ES-I3 (cell line): ENCODE data around the gene SPATA2L.

Experiments used
- H3K36me3 ChIP-seq: 2 replicates; pipeline ENCODE4 v1.6.1; 2013; ENCODE audit warnings: mild to moderate bottlenecking, low read length, control low read depth, moderate library complexity; ENCODE audit not compliant: insufficient read depth
- H3K4me1 ChIP-seq: 2 replicates; pipeline ENCODE4 v1.6.1; 2013; ENCODE audit warnings: mild to moderate bottlenecking, control low read depth, low read length; ENCODE audit not compliant: insufficient read depth
- H3K9ac ChIP-seq: 2 replicates; pipeline ENCODE4 v1.6.1; 2013; ENCODE audit warnings: low read depth, mild to moderate bottlenecking, low read length, moderate library complexity
- H3K9me3 ChIP-seq: 2 replicates; pipeline ENCODE4 v1.6.1; 2013; ENCODE audit warnings: mild to moderate bottlenecking, low read length, moderate library complexity; ENCODE audit not compliant: control insufficient read depth, insufficient read depth

Gene SPATA2L

DNA sequence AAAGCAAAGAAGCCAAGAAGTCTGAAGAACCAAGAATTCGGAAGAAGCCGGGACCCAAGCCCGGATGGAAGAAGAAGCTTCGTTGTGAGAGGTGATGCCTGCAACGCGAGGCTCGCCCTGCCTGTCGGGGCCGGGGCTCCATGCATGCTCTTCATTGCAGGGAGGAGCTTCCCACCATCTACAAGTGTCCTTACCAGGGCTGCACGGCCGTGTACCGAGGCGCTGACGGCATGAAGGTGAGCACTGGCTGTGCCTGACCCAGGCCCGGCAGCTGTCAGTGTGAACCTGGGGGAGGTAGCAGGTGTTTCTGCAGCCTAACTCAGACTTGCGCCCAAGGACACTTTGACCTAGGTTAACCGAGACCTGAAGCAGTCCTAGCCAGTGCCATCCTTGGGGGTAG, 31.8 kb upstream of the SPATA2L start:
- no peak overlapping the region for H3K9ac ChIP-seq
- H3K9me3 ChIP-seq: no peaks in the 10 kb centered on the region
- H3K4me1 ChIP-seq: peaks cover 4% of the 10 kb centered on the region; the same call in 1 of the 2 replicates
- H3K36me3 ChIP-seq: peaks cover 17% of the 10 kb centered on the region; the same call in 1 of the 2 replicates

DNA sequence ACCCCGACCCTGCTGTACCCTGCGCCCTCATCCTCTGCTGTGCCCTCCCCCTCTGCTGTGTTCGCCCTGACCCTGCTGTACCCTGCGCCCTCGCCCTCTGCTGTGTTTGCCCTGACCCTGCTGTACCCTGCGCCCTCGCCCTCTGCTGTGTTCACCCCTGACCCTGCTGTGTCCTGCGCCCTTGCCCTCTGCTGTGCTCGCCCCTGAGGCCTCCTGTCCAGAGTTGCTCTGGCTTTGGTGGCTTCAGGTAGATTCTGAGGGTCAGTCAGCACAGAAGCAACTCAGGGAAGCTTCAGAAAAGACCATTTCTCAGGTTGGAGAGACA, 31.4 kb upstream of the SPATA2L start:
- Histone ChIP-seq H3K36me3 (peaks cover 19% of the 10 kb centered on the region; the same call in 1 of the 2 replicates), H3K4me1 (peaks cover 4% of the 10 kb centered on the region; the same call in 1 of the 2 replicates), H3K9ac (no peak overlapping the region), H3K9me3 (no peaks in the 10 kb centered on the region)

DNA sequence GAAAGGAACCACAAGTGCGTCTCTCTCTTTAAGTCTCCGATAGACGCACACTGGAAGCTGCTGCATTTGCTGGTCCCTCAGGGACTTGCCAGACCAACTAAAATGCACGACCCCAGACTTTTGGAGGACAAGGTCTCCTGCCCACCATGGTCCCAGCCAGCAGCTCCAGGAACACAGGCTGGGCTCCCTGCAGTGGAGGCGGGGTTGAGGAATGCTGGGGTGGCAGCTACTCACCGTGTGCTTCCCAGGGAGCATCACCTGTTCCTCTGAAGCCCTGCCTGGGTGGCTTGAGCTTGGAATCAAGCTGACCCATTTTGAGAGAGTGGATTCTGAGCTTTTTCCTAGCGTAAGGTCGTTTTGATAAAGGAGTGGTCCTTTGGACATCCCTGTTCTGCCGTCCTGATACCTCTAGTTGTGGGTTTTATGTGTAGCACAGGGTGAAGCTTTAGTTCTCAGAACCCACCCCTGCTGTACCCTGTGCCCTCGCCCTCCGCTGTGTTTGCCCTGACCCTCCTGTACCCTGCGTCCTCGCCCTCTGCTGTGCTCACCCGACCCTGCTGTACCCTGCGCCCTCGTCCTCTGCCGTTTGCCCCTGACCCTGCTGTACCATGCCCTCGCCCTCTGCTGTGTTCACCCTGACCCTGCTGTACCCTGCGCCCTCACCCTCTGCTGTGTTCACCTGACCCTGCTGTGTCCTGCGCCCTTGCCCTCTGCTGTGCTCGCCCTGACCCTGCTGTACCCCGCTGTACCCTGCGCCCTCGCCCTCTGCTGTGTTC, 30.8 kb upstream of the SPATA2L start:
- Histone ChIP-seq H3K9ac (no peak overlapping the region), H3K9me3 (no peaks in the 10 kb centered on the region), H3K36me3 (peaks cover 14% of the 10 kb centered on the region; the same call in 1 of the 2 replicates), H3K4me1 (peaks cover 4% of the 10 kb centered on the region; the same call in 1 of the 2 replicates)

DNA sequence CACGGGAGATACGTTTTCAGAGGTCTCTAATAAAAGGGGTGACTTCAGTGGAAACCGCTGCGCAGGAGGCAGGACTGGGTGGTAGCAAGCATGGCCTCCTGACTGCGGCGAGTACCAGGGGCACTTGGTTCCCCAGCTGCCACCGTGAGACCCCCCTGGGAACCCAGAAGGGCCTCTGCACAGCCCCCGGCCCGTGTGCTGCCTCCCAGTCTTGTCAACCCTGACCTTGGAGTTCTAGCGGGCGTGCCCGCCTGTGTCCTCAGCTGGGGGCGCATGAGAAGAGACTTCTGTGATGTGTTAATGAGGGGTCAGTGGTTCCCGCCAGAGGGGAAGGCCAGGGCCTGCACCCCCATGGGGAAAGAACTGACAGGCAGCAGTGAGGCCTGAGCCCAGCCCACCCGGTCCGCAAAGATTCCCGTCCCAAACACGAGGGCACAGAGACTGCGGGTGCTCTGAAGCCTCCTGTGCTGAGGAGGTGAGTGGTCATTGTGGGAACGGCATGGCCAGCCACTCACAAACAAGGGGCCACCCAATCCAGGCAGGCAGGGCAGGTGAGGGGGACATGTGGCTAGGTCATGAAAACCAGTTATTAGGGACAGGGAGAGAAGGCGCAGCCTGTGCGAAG, 29.2 kb upstream of the SPATA2L start:
- Histone ChIP-seq H3K4me1 (peaks cover 4% of the 10 kb centered on the region; the same call in 1 of the 2 replicates), H3K9me3 (no peaks in the 10 kb centered on the region), H3K9ac (no peak overlapping the region), H3K36me3 (peaks cover 11% of the 10 kb centered on the region; the same call in 1 of the 2 replicates)

DNA sequence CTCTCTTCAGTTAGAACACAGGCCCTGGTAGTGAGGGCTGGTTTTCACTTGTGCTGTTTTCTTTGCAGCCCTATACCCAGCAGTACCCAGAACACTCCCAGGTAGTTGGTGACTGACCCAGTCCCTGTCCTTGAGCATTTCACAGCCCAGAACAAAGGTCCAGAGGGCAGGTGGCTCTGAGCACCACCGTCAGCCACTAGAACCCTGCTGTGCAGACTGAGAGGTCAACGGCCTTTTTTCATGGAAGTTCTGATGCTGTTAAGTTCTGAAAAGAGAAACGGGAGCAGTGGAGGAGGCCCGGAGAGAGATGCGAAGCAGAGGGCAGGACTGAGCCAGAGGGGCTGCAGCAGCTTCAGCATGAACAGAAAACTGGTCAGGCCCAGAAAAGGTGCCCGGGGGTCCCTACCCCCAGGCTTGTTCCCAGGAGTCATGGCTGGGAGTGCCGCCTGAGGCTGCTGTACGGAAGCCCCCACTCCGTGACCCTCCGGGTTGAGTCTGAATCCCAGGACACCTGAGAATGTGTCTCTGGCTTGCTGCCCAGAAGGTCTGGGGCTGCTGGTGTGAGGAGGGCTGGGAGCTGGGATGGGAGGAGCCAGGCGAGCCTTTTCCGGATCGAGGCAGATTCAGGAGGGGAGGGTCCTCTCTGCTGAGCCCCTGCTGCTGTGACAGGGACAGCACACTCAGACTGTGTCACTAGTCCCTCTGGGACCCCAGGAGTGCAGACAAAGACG, 28.5 kb upstream of the SPATA2L start:
- Histone ChIP-seq H3K9ac (no peak overlapping the region), H3K4me1 (peaks cover 4% of the 10 kb centered on the region; the same call in 1 of the 2 replicates), H3K36me3 (peaks cover 7% of the 10 kb centered on the region; the same call in 1 of the 2 replicates), H3K9me3 (no peaks in the 10 kb centered on the region)

DNA sequence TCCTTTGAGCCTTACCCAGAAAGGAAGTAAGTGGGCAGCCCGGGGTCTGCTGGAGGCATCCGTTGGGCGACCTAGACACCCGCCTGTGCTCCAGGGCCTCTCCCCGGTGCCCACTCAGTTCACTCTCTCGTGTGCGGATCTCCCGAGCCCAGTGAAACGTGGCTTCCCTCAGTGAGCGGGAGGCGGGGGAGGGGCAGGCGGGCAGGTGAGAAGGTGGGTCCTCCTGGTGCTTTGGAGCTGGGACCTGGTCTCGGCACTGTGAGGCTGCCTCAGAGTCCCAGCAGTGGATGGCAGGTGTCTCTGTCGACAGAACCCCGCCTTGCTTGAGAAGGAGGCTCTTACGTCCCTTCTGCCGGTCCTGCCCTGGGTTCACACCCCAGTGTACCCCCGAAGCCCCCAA, 27.8 kb upstream of the SPATA2L start:
- Histone ChIP-seq H3K9ac (no peak overlapping the region), H3K36me3 (peaks cover 7% of the 10 kb centered on the region; the same call in 1 of the 2 replicates), H3K4me1 (peaks cover 4% of the 10 kb centered on the region; the same call in 1 of the 2 replicates)

DNA sequence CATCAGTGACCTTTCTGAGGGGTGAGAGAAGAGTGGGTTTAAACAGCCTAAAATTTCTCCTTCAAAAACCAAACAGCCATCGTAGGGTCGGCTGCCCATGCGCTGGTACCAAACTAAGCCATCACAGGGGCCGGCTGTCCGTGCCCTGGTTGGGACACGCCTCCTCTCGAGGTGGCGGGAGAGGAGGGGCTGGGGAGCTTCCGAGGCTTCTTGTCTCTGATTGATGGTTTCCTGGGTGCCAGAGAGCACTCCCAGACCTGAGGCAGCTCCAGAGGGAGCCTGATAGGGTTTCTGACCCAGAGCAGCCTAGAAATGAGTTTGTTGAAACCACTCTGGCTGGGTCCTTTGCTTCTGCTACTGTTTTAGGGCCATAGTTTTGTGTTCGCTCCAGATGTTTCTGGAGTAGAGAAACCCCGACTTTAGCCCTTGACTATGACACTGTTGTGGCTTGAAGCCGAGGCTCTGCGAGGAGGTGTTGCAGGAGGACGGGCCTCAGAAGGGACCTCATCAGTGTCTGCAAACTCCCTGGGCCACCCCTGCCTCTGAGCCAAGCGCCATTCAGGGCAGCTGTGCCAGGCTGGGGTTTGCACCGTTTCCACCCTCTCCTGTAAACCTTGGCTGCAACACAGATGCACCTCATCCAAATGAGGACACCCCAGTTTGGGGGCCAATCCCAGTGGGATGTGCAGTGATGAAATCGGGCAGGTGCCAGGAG, 26.1 kb upstream of the SPATA2L start:
- Histone ChIP-seq H3K4me1 (peaks cover 4% of the 10 kb centered on the region; the same call in 1 of the 2 replicates), H3K9ac (no peak overlapping the region), H3K9me3 (no peaks in the 10 kb centered on the region), H3K36me3 (peaks cover 6% of the 10 kb centered on the region; the same call in 1 of the 2 replicates)

More for the DNA sequence above, 27.8 kb upstream of the SPATA2L start:
- H3K9me3 ChIP-seq: no peaks in the 10 kb centered on the region

DNA sequence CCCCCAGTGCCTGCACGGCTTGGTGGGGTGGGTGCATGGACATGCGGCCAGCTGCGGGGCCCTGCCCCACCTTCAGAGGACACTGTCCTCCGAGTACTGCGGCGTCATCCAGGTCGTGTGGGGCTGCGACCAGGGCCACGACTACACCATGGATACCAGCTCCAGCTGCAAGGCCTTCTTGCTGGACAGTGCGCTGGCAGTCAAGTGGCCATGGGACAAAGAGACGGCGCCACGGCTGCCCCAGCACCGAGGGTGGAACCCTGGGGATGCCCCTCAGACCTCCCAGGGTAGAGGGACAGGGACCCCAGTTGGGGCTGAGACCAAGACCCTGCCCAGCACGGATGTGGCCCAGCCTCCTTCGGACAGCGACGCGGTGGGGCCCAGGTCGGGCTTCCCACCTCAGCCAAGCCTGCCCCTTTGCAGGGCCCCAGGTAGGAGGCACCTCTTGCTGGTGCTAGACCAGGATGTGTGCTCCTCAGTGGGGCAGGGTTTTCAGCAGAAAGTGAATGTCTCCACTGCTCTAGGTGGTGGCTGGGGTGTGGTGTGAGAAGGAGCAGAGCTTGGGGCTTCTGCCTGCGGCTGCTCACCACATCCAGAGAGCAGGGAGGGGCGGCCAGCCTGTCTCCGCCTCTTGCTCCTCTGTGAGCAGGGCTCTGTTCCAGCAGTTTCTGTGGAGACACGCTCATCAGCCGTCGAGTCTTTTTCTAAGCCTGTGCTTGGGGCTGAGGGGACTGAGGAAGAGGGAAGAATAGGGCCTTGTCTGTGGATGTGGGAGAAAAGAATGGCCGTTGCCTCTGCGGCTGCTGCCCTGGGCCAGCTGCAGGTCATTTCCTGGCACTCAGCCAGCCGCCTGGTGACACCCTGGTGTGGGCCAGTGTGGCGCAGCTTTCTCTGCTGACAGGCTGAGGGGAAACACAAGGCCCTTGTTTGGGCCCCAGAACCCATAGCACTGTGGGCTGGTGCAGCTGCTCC, 22.1 kb upstream of the SPATA2L start:
- H3K9me3 ChIP-seq: no peaks in the 10 kb centered on the region
- peaks cover 4% of the 10 kb centered on the region; the same call in 1 of the 2 replicates for H3K36me3 ChIP-seq
- no peak overlapping the region for H3K9ac ChIP-seq
- H3K4me1 ChIP-seq: no peaks in the 10 kb centered on the region

DNA sequence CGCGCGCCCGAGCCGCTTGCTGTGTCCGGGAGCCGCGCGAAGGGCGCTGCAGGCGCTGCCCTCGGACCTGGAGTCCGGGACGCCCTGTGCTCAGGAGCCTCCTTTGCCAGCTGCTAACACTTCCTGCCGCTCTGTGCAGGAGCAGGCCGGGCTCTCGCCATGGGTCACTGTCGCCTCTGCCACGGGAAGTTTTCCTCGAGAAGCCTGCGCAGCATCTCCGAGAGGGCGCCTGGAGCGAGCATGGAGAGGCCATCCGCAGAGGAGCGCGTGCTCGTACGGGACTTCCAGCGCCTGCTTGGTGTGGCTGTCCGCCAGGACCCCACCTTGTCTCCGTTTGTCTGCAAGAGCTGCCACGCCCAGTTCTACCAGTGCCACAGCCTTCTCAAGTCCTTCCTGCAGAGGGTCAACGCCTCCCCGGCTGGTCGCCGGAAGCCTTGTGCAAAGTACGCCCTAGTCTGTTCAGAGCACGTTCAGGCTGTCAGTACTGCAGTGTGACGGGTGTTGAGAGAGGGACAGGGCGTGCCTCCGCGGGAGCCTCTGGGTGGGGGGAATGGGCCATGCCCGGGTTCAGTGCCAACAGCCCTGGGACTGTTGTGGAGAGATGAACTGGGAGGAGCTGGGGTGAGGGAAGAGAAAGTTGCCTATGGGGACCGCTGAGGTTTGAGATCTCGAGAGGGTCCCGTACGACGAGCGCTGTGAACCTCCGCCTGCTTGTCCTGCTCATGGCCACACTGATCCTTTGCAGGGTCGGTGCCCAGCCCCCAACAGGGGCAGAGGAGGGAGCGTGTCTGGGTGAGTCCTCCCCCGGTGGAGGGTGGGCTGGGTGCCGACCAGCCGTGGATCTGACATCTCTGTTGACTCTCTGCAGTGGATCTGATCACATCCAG, 21.1 kb upstream of the SPATA2L start:
- Histone ChIP-seq H3K4me1 (no peaks in the 10 kb centered on the region), H3K9me3 (no peaks in the 10 kb centered on the region), H3K36me3 (no peaks in the 10 kb centered on the region), H3K9ac (peak overlapping the region; percentile 81)

DNA sequence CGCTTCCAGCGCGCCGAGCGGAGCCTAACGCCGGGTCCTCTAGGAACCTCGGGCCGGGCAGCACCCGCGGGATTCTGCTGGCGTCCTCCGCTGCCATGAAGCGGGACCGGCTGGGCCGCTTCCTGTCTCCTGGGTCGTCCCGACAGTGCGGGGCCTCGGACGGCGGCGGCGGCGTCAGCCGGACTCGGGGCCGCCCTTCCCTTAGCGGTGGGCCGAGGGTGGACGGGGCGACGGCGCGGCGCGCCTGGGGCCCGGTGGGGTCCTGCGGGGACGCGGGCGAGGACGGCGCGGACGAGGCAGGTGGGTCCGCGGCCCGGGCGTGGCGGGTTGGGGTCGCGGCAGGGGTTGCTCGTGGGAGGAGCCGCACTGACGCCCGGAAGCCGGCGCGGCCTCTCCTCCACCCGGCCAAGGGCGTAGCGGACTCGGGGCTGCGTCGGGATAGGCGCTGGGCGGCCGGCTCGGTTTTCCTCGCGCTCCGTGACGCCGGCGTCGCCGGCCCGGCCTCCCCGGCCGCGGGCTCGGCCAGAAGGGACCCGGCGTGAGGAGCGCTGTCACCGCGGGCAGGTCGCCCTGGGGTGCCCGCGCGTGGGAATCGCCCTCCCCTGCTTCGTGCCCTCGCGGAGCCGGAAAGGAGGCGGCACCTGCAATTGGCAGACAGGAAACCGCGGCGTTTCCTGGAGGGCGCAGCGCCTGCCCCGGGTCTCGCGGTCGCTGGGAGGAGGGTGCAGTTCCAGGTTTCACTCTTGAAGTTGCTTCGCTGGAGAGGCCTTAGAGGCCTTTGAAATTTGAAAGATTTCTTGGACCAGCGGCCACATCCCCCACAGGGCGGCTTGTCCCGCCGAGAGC, 20.3 kb upstream of the SPATA2L start:
- Histone ChIP-seq H3K9me3 (no peaks in the 10 kb centered on the region), H3K9ac (peak overlapping the region; percentile 81), H3K4me1 (no peaks in the 10 kb centered on the region), H3K36me3 (no peaks in the 10 kb centered on the region)

DNA sequence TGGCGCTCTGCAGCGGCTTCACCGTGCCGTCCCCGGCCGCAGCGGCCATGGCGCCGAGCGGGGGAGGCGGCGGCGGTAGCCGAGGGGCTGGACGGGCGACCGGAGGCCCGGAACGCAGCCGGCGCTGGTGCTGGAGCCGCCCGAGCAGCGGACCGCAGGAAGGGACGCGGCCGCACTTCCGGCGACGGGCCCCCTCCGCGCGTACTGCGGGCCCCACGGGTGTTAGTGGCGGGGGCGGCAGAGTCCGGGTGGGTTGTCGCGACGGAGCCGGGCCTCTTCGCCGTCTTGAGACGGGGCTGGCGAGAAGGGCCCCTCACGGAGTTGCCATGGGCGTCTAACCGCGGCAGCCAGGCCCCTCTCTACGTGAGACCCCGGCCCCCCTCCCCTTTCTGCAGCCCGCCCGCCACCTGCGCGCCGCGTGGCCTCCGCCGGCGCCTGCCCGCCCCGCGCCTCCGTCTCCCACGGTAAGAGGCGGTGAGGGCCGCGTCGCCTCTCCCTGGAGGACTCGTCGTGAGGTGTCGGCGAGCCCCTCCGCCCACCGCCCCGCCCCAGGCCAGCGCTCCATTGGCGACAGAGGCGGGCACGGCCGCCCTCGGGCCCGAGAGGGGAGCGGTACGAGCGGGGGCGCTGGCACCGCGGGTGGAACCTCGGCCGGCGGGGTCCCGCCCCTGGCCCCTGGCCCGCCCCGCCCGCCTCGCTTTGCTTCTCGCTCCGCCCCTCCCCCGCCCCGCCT, 19.5 kb upstream of the SPATA2L start, which contains the start of the genes VPS9D1 and ZNF276:
TSS of gene VPS9D1 (minus strand) at position 86 of the 733 bp plus-strand sequence. CDS start at position 49, 37 bp downstream.
TSS of gene ZNF276 (plus strand) at position 725 of the 733 bp plus-strand sequence. CDS start 104 bp downstream, outside the sequence.
- Histone ChIP-seq H3K9ac (peak within 1 kb of the TSS; percentile 81), H3K36me3 (no peaks in the 10 kb centered on the region), H3K9me3 (no peaks in the 10 kb centered on the region), H3K4me1 (no peaks in the 10 kb centered on the region)
